CD4-positive, alpha-beta T cell (primary cell): Measurements from ENCODE around the gene UFL1. TPM values are rescaled to one million over a fixed set of nuclear protein-coding genes. Genes with fewer than 3 reads are reported as not detected.

Experiments used
- ATAC-seq: fragments of 200-7000 bp; cut with Tn5 transposase; one replicate; pipeline ENCODE4 v1.10.0; 2022; ENCODE audit warnings: mild to moderate bottlenecking; ENCODE audit not compliant: poor library complexity
- CTCF ChIA-PET: fragments of 350-600 bp; sonication (Branson Sonifier 250); formaldehyde crosslinking; loops from one replicate; lab custom pipeline; 2021; ENCODE audit warnings: antibody characterized with exemption, inconsistent platforms; lab: Charles Lee
- POLR2A ChIA-PET: fragments of 350-600 bp; sonication (Branson Sonifier 250); formaldehyde crosslinking; loops from one replicate; lab custom pipeline; 2021; ENCODE audit warnings: antibody characterized with exemption, inconsistent platforms; lab: Charles Lee
- DNase-seq, 14 experiments: peaks; one replicate each; pipeline ENCODE4 v3.0.0-alpha.2; 2013 to 2020; ENCODE audit warnings: mixed read lengths in 2 of 14
- H3K27ac ChIP-seq, 2 donors: one replicate each; pipeline versions ENCODE4 v1.5.1 to v1.7.0; 2013; ENCODE audit warnings: low read length in 2 of 2, low read depth in 1 of 2, mild to moderate bottlenecking in 1 of 2
- H3K27me3 ChIP-seq, 2 experiments: 1 replicate in 1 of 2; 2 replicates in 1 of 2; pipeline versions ENCODE4 v1.6.1 to v1.7.0; 2013; ENCODE audit warnings: low read length in 2 of 2, control low read depth in 1 of 2, mild to moderate bottlenecking in 1 of 2, moderate library complexity in 1 of 2; ENCODE audit not compliant: insufficient read depth in 2 of 2, control insufficient read depth in 1 of 2
- H3K36me3 ChIP-seq: one replicate; pipeline ENCODE4 v1.6.1; 2013; ENCODE audit warnings: low read length, control low read depth; ENCODE audit not compliant: insufficient read depth
- H3K4me1 ChIP-seq: one replicate; pipeline ENCODE4 v1.6.1; 2013; ENCODE audit warnings: low read length, control low read depth; ENCODE audit not compliant: insufficient read depth
- H3K4me3 ChIP-seq: one replicate; pipeline ENCODE4 v1.5.1; 2013; ENCODE audit warnings: mild to moderate bottlenecking, low read length, moderate library complexity
- H3K9me3 ChIP-seq, 2 experiments: 1 replicate in 1 of 2; 2 replicates in 1 of 2; pipeline versions ENCODE4 v1.6.1 to v1.7.0; 2013; ENCODE audit warnings: low read length in 2 of 2, mild to moderate bottlenecking in 2 of 2, control low read depth in 1 of 2, moderate library complexity in 1 of 2; ENCODE audit not compliant: control insufficient read depth in 1 of 2, insufficient read depth in 1 of 2
- H3K27ac Mint-ChIP-seq: one replicate; pipeline ENCODE4 v1.8.0; 2020; ENCODE audit warnings: mixed read lengths
- H3K27me3 Mint-ChIP-seq: one replicate; pipeline ENCODE4 v1.8.0; 2021; ENCODE audit warnings: mixed read lengths
- H3K36me3 Mint-ChIP-seq: one replicate; pipeline ENCODE4 v1.8.0; 2021; ENCODE audit warnings: low read depth, mixed read lengths
- H3K4me1 Mint-ChIP-seq: one replicate; pipeline ENCODE4 v1.8.0; 2021; ENCODE audit warnings: low read depth, mixed read lengths
- H3K4me3 Mint-ChIP-seq: one replicate; pipeline ENCODE4 v1.8.0; 2020; ENCODE audit warnings: mild to moderate bottlenecking, mixed read lengths
- H3K9me3 Mint-ChIP-seq: one replicate; pipeline ENCODE4 v1.8.0; 2020; ENCODE audit warnings: mixed read lengths
- intact Hi-C, 2 experiments: fragments of 100-400 bp; cut with DNase I in 1 of 2; cut with micrococcal nuclease in 1 of 2; formaldehyde crosslinking; loops; one replicate each; pipeline versions ENCODE4 v1.15.1 to v1.9.0; 2023 to 2025; cut with DNase I, micrococcal nuclease
- total RNA-seq, 174 experiments: library from RNA in 2 of 174; stranded (reverse) in 2 of 174; gene quantifications; one replicate each; pipeline ENCODE4 v1.2.3 and lab custom pipeline; 2021 to 2026
- TF ChIP-seq, protein P1 (sequence below): fragments of 200-600 bp; IDR thresholded peaks from one replicate; pipeline ENCODE4 v1.8.0; 2022; ENCODE audit warnings: antibody characterized with exemption, mild to moderate bottlenecking

The UFL1 gene
- total RNA-seq, 2 experiments from 2014 or later, result 22.1 TPM

DNA sequence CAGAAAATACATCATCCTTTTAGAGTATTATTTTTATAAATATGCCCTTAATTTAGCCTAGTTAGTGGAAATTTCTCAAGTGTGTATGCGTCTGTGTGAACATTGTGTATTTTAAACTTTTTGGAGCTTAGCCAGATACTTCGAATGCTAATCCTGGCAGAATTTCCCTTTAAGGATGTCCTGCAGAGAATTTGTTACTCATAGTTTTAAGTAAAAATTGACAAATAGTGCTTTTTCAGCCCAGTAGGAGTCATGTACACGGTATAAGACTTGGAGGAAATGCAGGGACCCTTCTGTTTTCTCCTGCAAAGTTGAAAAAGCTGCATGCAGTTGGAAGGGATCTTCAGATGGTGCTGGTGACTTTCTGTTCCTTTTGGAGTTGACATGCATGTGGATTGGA lies 41.3 kb downstream of the UFL1 start, which contains the start of gene FHL5:
TSS of gene FHL5 (plus strand) at position 243 of the 400 bp plus-strand sequence. CDS start 40,486 bp downstream, outside the sequence.
- intact Hi-C loops, result no loop called here
- TF ChIP-seq, protein P1, sequence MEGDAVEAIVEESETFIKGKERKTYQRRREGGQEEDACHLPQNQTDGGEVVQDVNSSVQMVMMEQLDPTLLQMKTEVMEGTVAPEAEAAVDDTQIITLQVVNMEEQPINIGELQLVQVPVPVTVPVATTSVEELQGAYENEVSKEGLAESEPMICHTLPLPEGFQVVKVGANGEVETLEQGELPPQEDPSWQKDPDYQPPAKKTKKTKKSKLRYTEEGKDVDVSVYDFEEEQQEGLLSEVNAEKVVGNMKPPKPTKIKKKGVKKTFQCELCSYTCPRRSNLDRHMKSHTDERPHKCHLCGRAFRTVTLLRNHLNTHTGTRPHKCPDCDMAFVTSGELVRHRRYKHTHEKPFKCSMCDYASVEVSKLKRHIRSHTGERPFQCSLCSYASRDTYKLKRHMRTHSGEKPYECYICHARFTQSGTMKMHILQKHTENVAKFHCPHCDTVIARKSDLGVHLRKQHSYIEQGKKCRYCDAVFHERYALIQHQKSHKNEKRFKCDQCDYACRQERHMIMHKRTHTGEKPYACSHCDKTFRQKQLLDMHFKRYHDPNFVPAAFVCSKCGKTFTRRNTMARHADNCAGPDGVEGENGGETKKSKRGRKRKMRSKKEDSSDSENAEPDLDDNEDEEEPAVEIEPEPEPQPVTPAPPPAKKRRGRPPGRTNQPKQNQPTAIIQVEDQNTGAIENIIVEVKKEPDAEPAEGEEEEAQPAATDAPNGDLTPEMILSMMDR, result no peak
- H3K27ac ChIP-seq, result no peak within 1 kb of the TSS
- no peak within 1 kb of the TSS for H3K4me3 ChIP-seq
- H3K4me1 ChIP-seq, result no peaks in the 10 kb centered on the region
- H3K27me3 Mint-ChIP-seq, result peaks cover 1% of the 10 kb centered on the region
- POLR2A ChIA-PET, result no interaction called here
- ATAC-seq, result no peak
- H3K4me3 Mint-ChIP-seq, result no peak within 1 kb of the TSS
- H3K4me1 Mint-ChIP-seq, result no peaks in the 10 kb centered on the region
- no peaks in the 10 kb centered on the region for H3K9me3 ChIP-seq
- H3K27me3 ChIP-seq, result peaks cover 0 to 4% of the 10 kb centered on the region in 2 experiments
- no peaks in the 10 kb centered on the region for H3K36me3 Mint-ChIP-seq
- CTCF ChIA-PET, result no interaction called here
- no peak within 1 kb of the TSS for H3K27ac Mint-ChIP-seq
- no peak for DNase-seq
- no peaks in the 10 kb centered on the region for H3K36me3 ChIP-seq
- peaks cover 2% of the 10 kb centered on the region for H3K9me3 Mint-ChIP-seq

DNA sequence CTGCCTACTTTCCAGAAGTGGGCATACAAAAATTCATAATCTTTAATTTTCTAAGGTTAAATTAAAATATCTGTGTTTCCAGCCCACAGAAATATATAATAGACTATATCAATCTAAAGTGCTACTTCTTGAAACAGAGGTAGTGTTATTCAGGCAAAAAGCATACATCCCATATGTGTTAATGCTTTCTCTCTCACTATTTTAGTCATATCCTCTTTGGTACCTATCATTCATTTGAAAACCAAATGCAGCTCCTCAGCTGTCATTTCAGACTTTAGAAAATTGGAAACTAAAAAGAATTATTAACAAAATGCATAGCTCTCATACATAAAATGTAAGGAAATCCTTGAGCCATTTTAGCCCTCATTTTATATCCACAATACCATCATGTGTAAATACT lies 42.2 kb downstream of the UFL1 start:
- Histone ChIP-seq H3K27me3 (peaks cover 0 to 4% of the 10 kb centered on the region in 2 experiments), H3K9me3 (no peaks in the 10 kb centered on the region), H3K4me1 (no peaks in the 10 kb centered on the region), H3K27ac (no peak overlapping the region), H3K4me3 (no peak overlapping the region), H3K36me3 (no peaks in the 10 kb centered on the region)
- ATAC-seq, result no peak
- ChIA-PET POLR2A (no interaction called here), CTCF (no interaction called here)
- TF ChIP-seq, protein P1, result no peak
- intact Hi-C loops, result no loop called here
- Mint-ChIP-seq H3K4me3 (no peak overlapping the region), H3K4me1 (no peaks in the 10 kb centered on the region), H3K9me3 (peaks cover 3% of the 10 kb centered on the region), H3K27ac (no peak overlapping the region), H3K36me3 (no peaks in the 10 kb centered on the region), H3K27me3 (peaks cover 5% of the 10 kb centered on the region)
- no peak for DNase-seq

DNA sequence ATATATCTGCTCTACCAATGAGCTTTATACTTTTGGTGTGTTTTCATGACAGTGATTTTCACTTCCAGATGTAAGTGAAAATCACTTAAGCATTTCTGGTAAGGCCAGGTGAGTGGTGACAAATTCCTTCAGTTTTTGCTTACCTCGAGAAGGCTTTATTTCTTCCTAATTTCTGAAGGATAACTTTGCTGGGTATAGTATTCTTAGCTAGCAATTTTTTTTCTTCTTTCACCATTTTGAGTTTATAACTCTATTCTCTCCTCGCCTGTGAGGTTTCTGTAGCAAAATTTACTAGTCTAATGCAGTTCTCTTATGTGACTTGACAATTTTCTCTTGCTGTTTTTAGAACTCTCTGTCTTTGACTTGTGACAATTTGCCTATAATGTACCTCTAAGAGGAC lies 48.4 kb downstream of the UFL1 start:
- Mint-ChIP-seq H3K4me1 (no peaks in the 10 kb centered on the region), H3K9me3 (peaks cover 15% of the 10 kb centered on the region), H3K27ac (no peak overlapping the region), H3K27me3 (peaks cover 37% of the 10 kb centered on the region), H3K4me3 (no peak overlapping the region), H3K36me3 (no peaks in the 10 kb centered on the region)
- H3K27ac ChIP-seq, result no peak overlapping the region
- intact Hi-C loops, result no loop called here
- TF ChIP-seq, protein P1, result no peak
- peaks cover 8 to 23% of the 10 kb centered on the region in 2 experiments for H3K9me3 ChIP-seq
- CTCF ChIA-PET, result no interaction called here
- H3K27me3 ChIP-seq, result peaks cover 0 to 8% of the 10 kb centered on the region in 2 experiments
- POLR2A ChIA-PET, result no interaction called here
- no peaks in the 10 kb centered on the region for H3K36me3 ChIP-seq
- no peak for ATAC-seq
- H3K4me1 ChIP-seq, result no peaks in the 10 kb centered on the region
- H3K4me3 ChIP-seq, result no peak overlapping the region
- DNase-seq, result no peak
